HepG2 (cell line): ENCODE measurements around the gene RRP12. TPM values are rescaled to one million over a fixed set of nuclear protein-coding genes. Genes with fewer than 3 reads are reported as not detected.

ENCODE experiments used
- CCDC6 ChIP-seq: sonication (generic); formaldehyde crosslinking; IDR thresholded peaks from 2 replicates; pipeline ENCODE4 v1.8.1; 2022; ENCODE audit warnings: mild to moderate bottlenecking, missing genetic modification reagents, moderate library complexity
- E2F5 ChIP-seq: sonication (generic); formaldehyde crosslinking; conservative IDR thresholded peaks from 2 replicates; pipeline ENCODE4 v1.4.0; 2020; ENCODE audit warnings: missing genetic modification reagents
- GFI1 ChIP-seq: sonication (generic); formaldehyde crosslinking; IDR thresholded peaks from 2 replicates; pipeline ENCODE4 v1.5.0; 2020; ENCODE audit warnings: missing genetic modification reagents, mild to moderate bottlenecking, borderline replicate concordance
- HNRNPK ChIP-seq: fragments of 200-400 bp; formaldehyde crosslinking; IDR thresholded peaks from 2 replicates; pipeline ENCODE4 v1.6.1; 2018; ENCODE audit warnings: low read length, low read depth, moderate library complexity, mild to moderate bottlenecking; ENCODE audit not compliant: poor library complexity, severe bottlenecking
- KDM6A ChIP-seq: IDR thresholded peaks from 2 replicates; pipeline ENCODE4 v1.6.1; 2016; ENCODE audit warnings: low read depth
- MED1 ChIP-seq: sonication (generic); formaldehyde crosslinking; IDR thresholded peaks from 2 replicates; pipeline ENCODE4 v1.4.0; 2020; ENCODE audit warnings: missing genetic modification reagents
- MYC ChIP-seq: sonication (generic); formaldehyde crosslinking; IDR thresholded peaks from 2 replicates; pipeline ENCODE4 v1.9.0; 2021; ENCODE audit warnings: missing genetic modification reagents, borderline replicate concordance
- NR2F2 ChIP-seq: IDR thresholded peaks from 2 replicates; pipeline ENCODE4 v1.6.1; 2012; ENCODE audit warnings: low read depth, inconsistent platforms, borderline replicate concordance
- PLRG1 ChIP-seq: fragments of 450-650 bp; conservative IDR thresholded peaks from 2 replicates; pipeline ENCODE4 v1.6.1; 2016
- PRDM15 ChIP-seq: sonication (generic); formaldehyde crosslinking; IDR thresholded peaks from 2 replicates; pipeline ENCODE4 v1.4.0; 2020; ENCODE audit warnings: missing genetic modification reagents
- RARA ChIP-seq: IDR thresholded peaks from 2 replicates; pipeline ENCODE4 v1.6.1; 2016; ENCODE audit warnings: missing genetic modification reagents, missing compliant biosample characterization
- SALL1 ChIP-seq: sonication (generic); formaldehyde crosslinking; IDR thresholded peaks from 2 replicates; pipeline ENCODE4 v1.8.0; 2022; ENCODE audit warnings: mild to moderate bottlenecking, missing genetic modification reagents
- SOX13 ChIP-seq, 3 experiments: fragments of 450-650 bp in 1 of 3; sonication (generic) in 1 of 3; formaldehyde crosslinking in 1 of 3; IDR thresholded peaks in 2 of 3; conservative IDR thresholded peaks in 1 of 3; 2 replicates each; pipeline versions ENCODE4 v1.5.0 to v1.6.1; 2016 to 2020; ENCODE audit warnings: antibody characterized with exemption in 1 of 3, mild to moderate bottlenecking in 1 of 3, missing compliant biosample characterization in 1 of 3, missing genetic modification reagents in 1 of 3, moderate library complexity in 1 of 3
- TFAP4 ChIP-seq: sonication (generic); IDR thresholded peaks from 2 replicates; pipeline ENCODE4 v1.6.1; 2016; ENCODE audit warnings: low read depth, borderline replicate concordance
- U2AF2 ChIP-seq: fragments of 200-400 bp; formaldehyde crosslinking; IDR thresholded peaks from 2 replicates; pipeline ENCODE4 v1.6.1; 2017; ENCODE audit warnings: low read depth, mild to moderate bottlenecking, low read length
- ZBTB25 ChIP-seq: IDR thresholded peaks from 2 replicates; pipeline ENCODE4 v1.6.1; 2018; ENCODE audit warnings: missing genetic modification reagents
- ZBTB7A ChIP-seq: sonication (generic); formaldehyde crosslinking; IDR thresholded peaks from 2 replicates; pipeline ENCODE4 v1.8.0; 2022; ENCODE audit warnings: mild to moderate bottlenecking, missing genetic modification reagents
- ZFP90 ChIP-seq: sonication (generic); formaldehyde crosslinking; IDR thresholded peaks from 2 replicates; pipeline ENCODE4 v1.8.0; 2022; ENCODE audit warnings: missing genetic modification reagents, mild to moderate bottlenecking, inconsistent platforms, borderline replicate concordance
- ZNF207 ChIP-seq: fragments of 450-650 bp; IDR thresholded peaks from 2 replicates; pipeline ENCODE4 v1.6.1; 2016; ENCODE audit warnings: antibody characterized with exemption, borderline replicate concordance
- ZNF562 ChIP-seq: sonication (generic); formaldehyde crosslinking; IDR thresholded peaks from 2 replicates; pipeline ENCODE4 v1.8.0; 2022; ENCODE audit warnings: missing genetic modification reagents, borderline replicate concordance
- polyA plus RNA-seq, 8 experiments: library from polyadenylated mRNA; depleted of rRNA in 3 of 8; stranded (reverse) in 7 of 8; unstranded in 1 of 8; fragments of >200 nt; fragmentation: Illumina TruSeq in 4 of 8; extraction: Trizol in 4 of 8; gene quantifications; 2 replicates each; pipeline versions ENCODE4 v1.2.1 to v1.2.3, GENCODE V29; 2011 to 2016; ENCODE audit warnings: low read depth in 4 of 8, missing spikeins in 1 of 8, mixed read lengths in 1 of 8; ENCODE audit not compliant: insufficient read depth in 1 of 8
- total RNA-seq, 5 experiments: library from RNA; depleted of rRNA; stranded (reverse); fragments of >200 nt; fragmentation: Illumina TruSeq; extraction: Trizol; gene quantifications; 2 replicates each; pipeline ENCODE4 v1.2.3, GENCODE V29; 2016; ENCODE audit warnings: low read depth in 1 of 5
- TF ChIP-seq, protein P1 (sequence below), 2 experiments: sonication (generic) in 1 of 2; formaldehyde crosslinking in 1 of 2; IDR thresholded peaks; 2 replicates each; pipeline versions ENCODE4 v1.4.0 to v1.6.1; 2018 to 2020; ENCODE audit warnings: missing genetic modification reagents in 2 of 2, borderline replicate concordance in 1 of 2, low read depth in 1 of 2, mild to moderate bottlenecking in 1 of 2, missing biosample characterization in 1 of 2

The RRP12 gene
- total and polyA plus RNA-seq, 2 of the 13 experiments (the other 11 are each of a cell fraction or from before 2014, with no cell fraction given), result 13.2 to 39.4 TPM

- TF ChIP-seq E2F5 (CRISPR knock-in tag) (0 out of 2 replicates have a peak, but pooled peaks have one; percentile 24), KDM6A (CRISPR knock-in tag) (no peak), SALL1 (CRISPR knock-in tag) (peak; percentile 52), HNRNPK (no peak), MED1 (CRISPR knock-in tag) (peak; percentile 67), TFAP4 (peak; percentile 81), ZBTB25 (CRISPR knock-in tag) (no peak), ZNF562 (CRISPR knock-in tag) (no peak), ZBTB7A (CRISPR knock-in tag) (no peak), ZNF207 (no peak), CCDC6 (CRISPR knock-in tag) (peak; percentile 62; the same call in 1 of the 2 replicates), GFI1 (CRISPR knock-in tag) (peak; percentile 59; the same call in 1 of the 2 replicates), RARA (CRISPR knock-in tag) (peak; percentile 68), ZFP90 (CRISPR knock-in tag) (no peak), SOX13 (IDR thresholded peaks at IDR 0.05) (0 out of 2 replicates have a peak, but pooled peaks have one; percentile 27), SOX13 (CRISPR knock-in tag; conservative IDR thresholded peaks at IDR 0.05 in 1 of 2, IDR thresholded peaks at IDR 0.05 in 1 of 2) (peak in 1 of 2 experiments; percentile 70; a peak in 2 of 4 replicates), PRDM15 (CRISPR knock-in tag) (peak; percentile 89), NR2F2 (0 out of 2 replicates have a peak, but pooled peaks have one; percentile 36), MYC (CRISPR knock-in tag) (peak; percentile 20; the same call in 1 of the 2 replicates), U2AF2 (no peak), PLRG1 (no peak)
- TF ChIP-seq, protein P1, sequence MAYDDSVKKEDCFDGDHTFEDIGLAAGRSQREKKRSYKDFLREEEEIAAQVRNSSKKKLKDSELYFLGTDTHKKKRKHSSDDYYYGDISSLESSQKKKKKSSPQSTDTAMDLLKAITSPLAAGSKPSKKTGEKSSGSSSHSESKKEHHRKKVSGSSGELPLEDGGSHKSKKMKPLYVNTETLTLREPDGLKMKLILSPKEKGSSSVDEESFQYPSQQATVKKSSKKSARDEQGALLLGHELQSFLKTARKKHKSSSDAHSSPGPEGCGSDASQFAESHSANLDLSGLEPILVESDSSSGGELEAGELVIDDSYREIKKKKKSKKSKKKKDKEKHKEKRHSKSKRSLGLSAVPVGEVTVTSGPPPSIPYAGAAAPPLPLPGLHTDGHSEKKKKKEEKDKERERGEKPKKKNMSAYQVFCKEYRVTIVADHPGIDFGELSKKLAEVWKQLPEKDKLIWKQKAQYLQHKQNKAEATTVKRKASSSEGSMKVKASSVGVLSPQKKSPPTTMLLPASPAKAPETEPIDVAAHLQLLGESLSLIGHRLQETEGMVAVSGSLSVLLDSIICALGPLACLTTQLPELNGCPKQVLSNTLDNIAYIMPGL (CRISPR knock-in tag; IDR thresholded peaks at IDR 0.05; ENCODE audit: borderline replicate concordance in 1 of 2, low read depth in 1 of 2), result no peak
Measured at GRCh38 chr10:97408496-97408992, 7.4 kb upstream of the RRP12 start (continued).
